GM18951 (cell line): ENCODE results near the gene PDE4D.

Experiments used
- POLR2A ChIP-seq: IDR thresholded peaks from 4 replicates; pipeline ENCODE4 v1.6.1; 2011; ENCODE audit warnings: mild to moderate bottlenecking; ENCODE audit not compliant: insufficient read length, insufficient read depth; ENCODE audit errors: extremely low read depth
- in situ Hi-C: fragments of 300-500 bp; cut with MboI; formaldehyde crosslinking; loops from one replicate; pipeline ENCODE4 v1.12.0; 2022; ENCODE audit warnings: low sequenced_read_pairs, mixed read lengths, inconsistent platforms; ENCODE audit not compliant: unreplicated experiment

The PDE4D gene

GRCh38 chr5:59293700-59294099 lies 599.8 kb downstream of the PDE4D start:
- no peak for TF ChIP-seq POLR2A
- in situ Hi-C loops = no loop called here

GRCh38 chr5:59291941-59292340 lies 601.6 kb downstream of the PDE4D start:
- in situ Hi-C loops = no loop called here
- no peak for TF ChIP-seq POLR2A

- in situ Hi-C loops = no loop called here
- no peak for TF ChIP-seq POLR2A
These were observed 605.6 kb downstream of the PDE4D start for GRCh38 chr5:59287884-59288283.

GRCh38 chr5:59287361-59287760 lies 606.2 kb downstream of the PDE4D start:
- TF ChIP-seq POLR2A = no peak
- in situ Hi-C loops = no loop called here

- in situ Hi-C loops = no loop called here
- TF ChIP-seq POLR2A = no peak
These were observed 607.0 kb downstream of the PDE4D start for GRCh38 chr5:59286510-59286909.

GRCh38 chr5:59285300-59286016 lies 608.1 kb downstream of the PDE4D start:
- in situ Hi-C loops = no loop called here
- TF ChIP-seq POLR2A = no peak

GRCh38 chr5:59282726-59283125 lies 610.8 kb downstream of the PDE4D start:
- in situ Hi-C loops = no loop called here
- no peak for TF ChIP-seq POLR2A

GRCh38 chr5:59279979-59280378 lies 613.5 kb downstream of the PDE4D start:
- in situ Hi-C loops = no loop called here
- no peak for TF ChIP-seq POLR2A

GRCh38 chr5:59276917-59277372 lies 616.6 kb downstream of the PDE4D start:
- TF ChIP-seq POLR2A = no peak
- in situ Hi-C loops = no loop called here

GRCh38 chr5:59276325-59276675 lies 617.2 kb downstream of the PDE4D start:
- TF ChIP-seq POLR2A = no peak
- in situ Hi-C loops = no loop called here

- no peak for TF ChIP-seq POLR2A
- in situ Hi-C loops = no loop called here
These were observed 617.8 kb downstream of the PDE4D start for GRCh38 chr5:59275510-59276324.

GRCh38 chr5:59275170-59275509 lies 618.4 kb downstream of the PDE4D start:
- in situ Hi-C loops = no loop called here
- TF ChIP-seq POLR2A = no peak

- TF ChIP-seq POLR2A = no peak
- in situ Hi-C loops = no loop called here
These were observed 619.4 kb downstream of the PDE4D start for GRCh38 chr5:59274106-59274636.
